GM12878 (cell line): ENCODE measurements around the gene EPX. TPM values are rescaled to one million over a fixed set of nuclear protein-coding genes. Genes with fewer than 3 reads are reported as not detected.

Source experiments
- ATAC-seq: fragments of 200-7000 bp; cut with Tn5 transposase; 3 replicates; pipeline ENCODE4 v1.9.1; 2020; ENCODE audit warnings: mild to moderate bottlenecking, moderate library complexity
- BruUV-seq: library from RNA; stranded (reverse); fragments of 400-500 nt; replicated peaks from 2 replicates; lab custom pipeline; 2021; lab: Mats Ljungman, UMichigan
- CTCF ChIA-PET: fragments of 300-600 bp; sonication (Branson Sonifier 250); formaldehyde crosslinking; extraction: SDS; loops from one replicate; lab custom pipeline; 2021; ENCODE audit warnings: inconsistent platforms; lab: Yijun Ruan, JAX
- POLR2A ChIA-PET: fragments of 350-600 bp; formaldehyde crosslinking; extraction: SDS; loops from one replicate; lab custom pipeline; 2021; ENCODE audit warnings: inconsistent platforms; lab: Charles Lee
- RAD21 ChIA-PET: fragments of 300-600 bp; sonication (Branson Sonifier 250); formaldehyde crosslinking; loops from one replicate; lab custom pipeline; 2023; ENCODE audit warnings: antibody characterized with exemption; ENCODE audit not compliant: unreplicated experiment; lab: Charles Lee
- SMC1A ChIA-PET: fragments of 300-600 bp; sonication (Branson Sonifier 250); formaldehyde crosslinking; loops from one replicate; lab custom pipeline; 2023; ENCODE audit not compliant: unreplicated experiment, uncharacterized antibody; lab: Charles Lee
- DNase-seq: peaks from one replicate; pipeline ENCODE4 v3.0.0-alpha.2; 2011; ENCODE audit warnings: low read depth, low spot score
- FAIRE-seq: peaks from 3 replicates; lab custom pipeline; 2011; peaks lifted over from hg19 to GRCh38; lab: Jason Lieb, UNC
- H2AFZ ChIP-seq: 2 replicates; pipeline ENCODE4 v1.6.0; 2011; ENCODE audit warnings: low read depth, low read length, control low read depth; ENCODE audit not compliant: control insufficient read depth
- H3K27ac ChIP-seq: 2 replicates; pipeline ENCODE4 v1.5.1; 2011; ENCODE audit warnings: control low read depth; ENCODE audit not compliant: control insufficient read depth, insufficient read depth
- H3K27me3 ChIP-seq, 2 experiments: replicated peaks in 1 of 2; 2 replicates each; pipeline versions ENCODE4 v1.6.0 to v1.6.1; 2011; ENCODE audit warnings: low read length in 1 of 2; ENCODE audit not compliant: control insufficient read depth in 2 of 2, insufficient read depth in 2 of 2
- H3K36me3 ChIP-seq, 2 experiments: 2 replicates each; pipeline ENCODE4 v1.5.1; 2011; ENCODE audit warnings: low read length in 1 of 2; ENCODE audit not compliant: control insufficient read depth in 2 of 2, insufficient read depth in 2 of 2
- H3K4me1 ChIP-seq: 2 replicates; pipeline ENCODE4 v1.6.1; 2011; ENCODE audit warnings: mild to moderate bottlenecking, low read length, moderate library complexity, mixed read lengths; ENCODE audit not compliant: control insufficient read depth, insufficient read depth
- H3K4me2 ChIP-seq: 2 replicates; pipeline ENCODE4 v1.6.0; 2011; ENCODE audit warnings: control low read depth; ENCODE audit not compliant: control insufficient read depth, insufficient read depth
- H3K4me3 ChIP-seq: fragments of 200-600 bp; sonication (generic); 2 replicates; pipeline ENCODE4 v1.5.1; 2016
- H3K79me2 ChIP-seq: 2 replicates; pipeline ENCODE4 v1.6.0; 2011; ENCODE audit warnings: low read length; ENCODE audit not compliant: control insufficient read depth, insufficient read depth
- H3K9ac ChIP-seq: 2 replicates; pipeline ENCODE4 v1.8.0; 2011; ENCODE audit warnings: low read length, control low read depth, mixed read lengths; ENCODE audit not compliant: control insufficient read depth, insufficient read depth
- H3K9me3 ChIP-seq: replicated peaks from 3 replicates; pipeline ENCODE4 v1.5.1; 2011; ENCODE audit warnings: mild to moderate bottlenecking, low read length; ENCODE audit not compliant: control insufficient read depth, insufficient read depth
- H4K20me1 ChIP-seq: 2 replicates; pipeline ENCODE4 v1.6.0; 2011; ENCODE audit not compliant: control insufficient read depth, insufficient read depth
- CHD4 ChIP-seq: fragments of 200-600 bp; sonication (generic); IDR thresholded peaks from 2 replicates; pipeline ENCODE4 v1.6.1; 2016; ENCODE audit warnings: mild to moderate bottlenecking
- GATAD2B ChIP-seq: fragments of 450-650 bp; conservative IDR thresholded peaks from 2 replicates; pipeline ENCODE4 v1.6.1; 2017; ENCODE audit warnings: low read depth, mild to moderate bottlenecking, moderate library complexity
- NR2C1 ChIP-seq: fragments of 450-650 bp; IDR thresholded peaks from 2 replicates; pipeline ENCODE4 v1.6.1; 2017; ENCODE audit warnings: antibody characterized with exemption, mild to moderate bottlenecking, moderate library complexity
- RFX5 ChIP-seq: IDR thresholded peaks from 2 replicates; pipeline ENCODE4 v1.6.1; 2011; ENCODE audit warnings: low read depth, low read length, improper control_type of control experiment
- SP1 ChIP-seq: IDR thresholded peaks from one replicate; pipeline ENCODE4 v1.6.1; 2011; ENCODE audit warnings: low read depth, low read length
- ZNF622 ChIP-seq: fragments of 450-650 bp; IDR thresholded peaks from 2 replicates; pipeline ENCODE4 v1.6.1; 2017; ENCODE audit warnings: mild to moderate bottlenecking, inconsistent platforms
- WGBS: methylation state at CpG from one replicate; pipeline ENCODE4 v1.1.6; 2016; ENCODE audit warnings: low lambda C conversion rate; ENCODE audit not compliant: insufficient replicate concordance, insufficient coverage; ENCODE audit errors: missing lambda C conversion rate; 5-methylcytosine and 5-hydroxymethylcytosine counted together
- in situ Hi-C: fragments of 300-500 bp; cut with MboI; formaldehyde crosslinking; loops from 9 replicates; pipeline ENCODE4 v1.14.3; 2018; ENCODE audit warnings: mixed read lengths
- intact Hi-C: fragments of 100-400 bp; cut with micrococcal nuclease; formaldehyde crosslinking; loops from one replicate; pipeline ENCODE4 v1.14.2; 2022; ENCODE audit not compliant: unreplicated experiment
- polyA plus RNA-seq, 11 experiments: library from polyadenylated mRNA; depleted of rRNA in 4 of 11; unstranded in 6 of 11; stranded (reverse) in 5 of 11; fragments of >200 nt; fragmentation: Nextera tagmentation in 4 of 11; fragmentation: Illumina TruSeq in 1 of 11; extraction: Ambion mirVana in 4 of 11; extraction: Trizol in 1 of 11; gene quantifications; 1 replicate in 1 of 11; 2 replicates in 10 of 11; pipeline versions ENCODE4 v1.2.1 to v1.2.3, GENCODE V29; 2011 to 2016; ENCODE audit warnings: inconsistent platforms in 2 of 11, missing spikeins in 2 of 11, low read depth in 1 of 11
- total RNA-seq, 4 experiments: library from RNA; depleted of rRNA in 3 of 4; stranded (reverse); fragments of >200 nt in 3 of 4; fragmentation: Illumina TruSeq in 1 of 4; extraction: Trizol in 1 of 4; gene quantifications; 2 replicates each; pipeline versions ENCODE4 v1.2.1 to v1.2.3, GENCODE V29; 2013 to 2021
- TF ChIP-seq, protein P1 (sequence below): fragments of 450-650 bp; IDR thresholded peaks from 2 replicates; pipeline ENCODE4 v1.6.1; 2017; ENCODE audit warnings: mild to moderate bottlenecking, moderate library complexity
- TF ChIP-seq, protein P2 (sequence below): IDR thresholded peaks from 2 replicates; pipeline ENCODE4 v1.6.1; 2012; ENCODE audit warnings: mild to moderate bottlenecking, low read depth, low read length

EPX gene
- total and polyA plus RNA-seq, 10 of the 15 experiments (the other 5 are each of a cell fraction or from before 2014, with no cell fraction given) = 0.03 TPM; not detected in 9

DNA sequence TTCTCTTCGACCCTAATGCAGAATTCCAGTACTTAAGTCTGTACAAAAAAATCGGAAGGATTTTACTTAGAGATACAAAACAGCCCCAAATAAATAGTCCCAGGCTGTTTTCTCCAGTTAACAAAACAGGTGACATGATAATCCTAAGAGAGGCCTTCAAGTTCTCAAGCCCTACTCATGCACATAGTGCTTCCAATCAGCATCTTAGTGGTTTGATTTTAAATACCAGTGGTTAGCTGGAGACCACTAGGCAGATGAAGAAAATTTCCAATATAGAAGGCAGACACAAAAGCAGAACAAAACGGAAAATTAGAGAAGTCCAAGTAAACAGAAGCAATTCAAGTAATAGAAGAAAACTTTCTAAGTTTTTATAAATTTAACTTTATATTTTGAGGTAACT, 31.0 kb upstream of the EPX start (continued):
- TF ChIP-seq, protein P1, sequence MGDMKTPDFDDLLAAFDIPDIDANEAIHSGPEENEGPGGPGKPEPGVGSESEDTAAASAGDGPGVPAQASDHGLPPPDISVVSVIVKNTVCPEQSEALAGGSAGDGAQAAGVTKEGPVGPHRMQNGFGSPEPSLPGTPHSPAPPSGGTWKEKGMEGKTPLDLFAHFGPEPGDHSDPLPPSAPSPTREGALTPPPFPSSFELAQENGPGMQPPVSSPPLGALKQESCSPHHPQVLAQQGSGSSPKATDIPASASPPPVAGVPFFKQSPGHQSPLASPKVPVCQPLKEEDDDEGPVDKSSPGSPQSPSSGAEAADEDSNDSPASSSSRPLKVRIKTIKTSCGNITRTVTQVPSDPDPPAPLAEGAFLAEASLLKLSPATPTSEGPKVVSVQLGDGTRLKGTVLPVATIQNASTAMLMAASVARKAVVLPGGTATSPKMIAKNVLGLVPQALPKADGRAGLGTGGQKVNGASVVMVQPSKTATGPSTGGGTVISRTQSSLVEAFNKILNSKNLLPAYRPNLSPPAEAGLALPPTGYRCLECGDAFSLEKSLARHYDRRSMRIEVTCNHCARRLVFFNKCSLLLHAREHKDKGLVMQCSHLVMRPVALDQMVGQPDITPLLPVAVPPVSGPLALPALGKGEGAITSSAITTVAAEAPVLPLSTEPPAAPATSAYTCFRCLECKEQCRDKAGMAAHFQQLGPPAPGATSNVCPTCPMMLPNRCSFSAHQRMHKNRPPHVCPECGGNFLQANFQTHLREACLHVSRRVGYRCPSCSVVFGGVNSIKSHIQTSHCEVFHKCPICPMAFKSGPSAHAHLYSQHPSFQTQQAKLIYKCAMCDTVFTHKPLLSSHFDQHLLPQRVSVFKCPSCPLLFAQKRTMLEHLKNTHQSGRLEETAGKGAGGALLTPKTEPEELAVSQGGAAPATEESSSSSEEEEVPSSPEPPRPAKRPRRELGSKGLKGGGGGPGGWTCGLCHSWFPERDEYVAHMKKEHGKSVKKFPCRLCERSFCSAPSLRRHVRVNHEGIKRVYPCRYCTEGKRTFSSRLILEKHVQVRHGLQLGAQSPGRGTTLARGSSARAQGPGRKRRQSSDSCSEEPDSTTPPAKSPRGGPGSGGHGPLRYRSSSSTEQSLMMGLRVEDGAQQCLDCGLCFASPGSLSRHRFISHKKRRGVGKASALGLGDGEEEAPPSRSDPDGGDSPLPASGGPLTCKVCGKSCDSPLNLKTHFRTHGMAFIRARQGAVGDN = no peak
- TF ChIP-seq GATAD2B (no peak), RFX5 (no peak), NR2C1 (no peak), SP1 (no peak), ZNF622 (no peak)

GRCh38 chr17:58165981-58166380, 26.5 kb upstream of the EPX start:
- in situ Hi-C loops = no loop called here
- no peaks in the 10 kb centered on the region for H3K4me1 ChIP-seq
- no peaks in the 10 kb centered on the region for H3K36me3 ChIP-seq
- H3K4me3 ChIP-seq = no peak overlapping the region
- no peak overlapping the region for H2AFZ ChIP-seq
- H3K79me2 ChIP-seq = no peaks in the 10 kb centered on the region
- intact Hi-C loops = no loop called here
- SMC1A ChIA-PET = interaction anchor here (1.2 kb wide), 1 partner anchor 12 kb away, joined by 3 read pairs; no protein-coding TSS in a partner anchor
- 0% methylated on average over 2 of the region's 2 CpGs for WGBS
- TF ChIP-seq, protein P2, sequence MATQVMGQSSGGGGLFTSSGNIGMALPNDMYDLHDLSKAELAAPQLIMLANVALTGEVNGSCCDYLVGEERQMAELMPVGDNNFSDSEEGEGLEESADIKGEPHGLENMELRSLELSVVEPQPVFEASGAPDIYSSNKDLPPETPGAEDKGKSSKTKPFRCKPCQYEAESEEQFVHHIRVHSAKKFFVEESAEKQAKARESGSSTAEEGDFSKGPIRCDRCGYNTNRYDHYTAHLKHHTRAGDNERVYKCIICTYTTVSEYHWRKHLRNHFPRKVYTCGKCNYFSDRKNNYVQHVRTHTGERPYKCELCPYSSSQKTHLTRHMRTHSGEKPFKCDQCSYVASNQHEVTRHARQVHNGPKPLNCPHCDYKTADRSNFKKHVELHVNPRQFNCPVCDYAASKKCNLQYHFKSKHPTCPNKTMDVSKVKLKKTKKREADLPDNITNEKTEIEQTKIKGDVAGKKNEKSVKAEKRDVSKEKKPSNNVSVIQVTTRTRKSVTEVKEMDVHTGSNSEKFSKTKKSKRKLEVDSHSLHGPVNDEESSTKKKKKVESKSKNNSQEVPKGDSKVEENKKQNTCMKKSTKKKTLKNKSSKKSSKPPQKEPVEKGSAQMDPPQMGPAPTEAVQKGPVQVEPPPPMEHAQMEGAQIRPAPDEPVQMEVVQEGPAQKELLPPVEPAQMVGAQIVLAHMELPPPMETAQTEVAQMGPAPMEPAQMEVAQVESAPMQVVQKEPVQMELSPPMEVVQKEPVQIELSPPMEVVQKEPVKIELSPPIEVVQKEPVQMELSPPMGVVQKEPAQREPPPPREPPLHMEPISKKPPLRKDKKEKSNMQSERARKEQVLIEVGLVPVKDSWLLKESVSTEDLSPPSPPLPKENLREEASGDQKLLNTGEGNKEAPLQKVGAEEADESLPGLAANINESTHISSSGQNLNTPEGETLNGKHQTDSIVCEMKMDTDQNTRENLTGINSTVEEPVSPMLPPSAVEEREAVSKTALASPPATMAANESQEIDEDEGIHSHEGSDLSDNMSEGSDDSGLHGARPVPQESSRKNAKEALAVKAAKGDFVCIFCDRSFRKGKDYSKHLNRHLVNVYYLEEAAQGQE = peak; percentile 74
- TF ChIP-seq CHD4 = no peak
- TF ChIP-seq, all 136 proteins: peak for 1
- no peak for DNase-seq
- ChIA-PET POLR2A (no interaction called here), RAD21 (no interaction called here), CTCF (interaction anchor here (0.7 to 1.1 kb wide), 2 partner anchors 42 to 1346 kb away, joined by 3 to 5 read pairs; no protein-coding TSS in a partner anchor)
- no peaks in the 10 kb centered on the region for H3K9me3 ChIP-seq
- ATAC-seq = no peak
- no peak overlapping the region for H3K27ac ChIP-seq
- FAIRE-seq = no peak
- no peaks in the 10 kb centered on the region; a peak in 3 of 4 replicates for H3K27me3 ChIP-seq
- no peak overlapping the region for H3K4me2 ChIP-seq
- no peak overlapping the region for H3K9ac ChIP-seq
- H4K20me1 ChIP-seq = no peaks in the 10 kb centered on the region
- no TSS peak for BruUV-seq
